ENCODE results near the gene CCDC14. TPM values are rescaled to one million over a fixed set of nuclear protein-coding genes. Genes with fewer than 3 reads are reported as not detected.
A peak's percentile ranks its signal among the peaks of the same experiment; 100 is the strongest.

Gene CCDC14
- total RNA-seq, 1 donor, result 51.4 TPM

GRCh38 chr3:123935830-123936229 lies 25.2 kb downstream of the CCDC14 start:
- Histone ChIP-seq H2AFZ (ENCODE audit: low read length) (no peak overlapping the region), H3K4me1 (ENCODE audit: insufficient read depth, low read length) (no peaks in the 10 kb centered on the region), H3K27ac (ENCODE audit: low read depth, low read length) (no peak overlapping the region), H3K36me3 (ENCODE audit: insufficient read depth, low read length) (peaks cover 18% of the 10 kb centered on the region), H3K79me2 (ENCODE audit: insufficient read depth, low read length) (no peaks in the 10 kb centered on the region), H3K9me3 (ENCODE audit: low read depth, low read length) (no peaks in the 10 kb centered on the region), H3K27me3 (ENCODE audit: insufficient read depth, low read length) (no peaks in the 10 kb centered on the region), H4K20me1 (ENCODE audit: insufficient read depth, low read length) (no peaks in the 10 kb centered on the region), H3K4me3 (ENCODE audit: insufficient read depth, low read length) (no peak overlapping the region), H3K4me2 (ENCODE audit: insufficient read depth, low read length) (no peak overlapping the region)
- no peak for TF ChIP-seq CTCF (IDR thresholded peaks at IDR 0.05; ENCODE audit: extremely low read depth, low read depth, low read length)
- DNase-seq (ENCODE audit: insufficient read length, low spot score, missing footprints), result peak; percentile 69

DNA sequence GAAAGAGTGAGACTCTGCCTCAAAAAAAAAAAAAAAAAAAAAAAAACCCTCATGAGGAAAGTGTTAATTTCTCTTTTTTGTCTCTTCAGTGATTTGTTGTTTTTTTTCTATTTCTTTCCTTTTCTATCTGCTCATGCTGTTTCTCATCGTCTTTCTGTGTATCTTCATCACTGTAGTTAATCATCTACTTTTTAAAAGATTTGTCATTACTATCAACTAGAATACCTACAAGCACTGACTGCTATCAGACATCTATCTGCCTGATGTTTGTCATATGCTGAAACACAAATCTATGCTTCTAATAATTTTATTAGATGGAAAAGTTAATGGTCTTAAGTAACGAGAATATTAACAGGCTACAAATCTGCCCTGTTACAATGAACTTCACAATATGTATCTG lies 26.8 kb downstream of the CCDC14 start:
- H3K4me1 ChIP-seq (ENCODE audit: insufficient read depth, low read length), result no peaks in the 10 kb centered on the region
- H3K4me2 ChIP-seq (ENCODE audit: insufficient read depth, low read length), result no peak overlapping the region
- DNase-seq (ENCODE audit: insufficient read length, low spot score, missing footprints), result no peak
- H2AFZ ChIP-seq (ENCODE audit: low read length), result no peak overlapping the region
- no peak for TF ChIP-seq CTCF (IDR thresholded peaks at IDR 0.05; ENCODE audit: extremely low read depth, low read depth, low read length)
- H3K27me3 ChIP-seq (ENCODE audit: insufficient read depth, low read length), result no peaks in the 10 kb centered on the region
- no peak overlapping the region for H3K4me3 ChIP-seq (ENCODE audit: insufficient read depth, low read length)
- H4K20me1 ChIP-seq (ENCODE audit: insufficient read depth, low read length), result no peaks in the 10 kb centered on the region
- no peak overlapping the region for H3K27ac ChIP-seq (ENCODE audit: low read depth, low read length)
- H3K9me3 ChIP-seq (ENCODE audit: low read depth, low read length), result no peaks in the 10 kb centered on the region
- H3K79me2 ChIP-seq (ENCODE audit: insufficient read depth, low read length), result no peaks in the 10 kb centered on the region
- H3K36me3 ChIP-seq (ENCODE audit: insufficient read depth, low read length), result peaks cover 23% of the 10 kb centered on the region

DNA sequence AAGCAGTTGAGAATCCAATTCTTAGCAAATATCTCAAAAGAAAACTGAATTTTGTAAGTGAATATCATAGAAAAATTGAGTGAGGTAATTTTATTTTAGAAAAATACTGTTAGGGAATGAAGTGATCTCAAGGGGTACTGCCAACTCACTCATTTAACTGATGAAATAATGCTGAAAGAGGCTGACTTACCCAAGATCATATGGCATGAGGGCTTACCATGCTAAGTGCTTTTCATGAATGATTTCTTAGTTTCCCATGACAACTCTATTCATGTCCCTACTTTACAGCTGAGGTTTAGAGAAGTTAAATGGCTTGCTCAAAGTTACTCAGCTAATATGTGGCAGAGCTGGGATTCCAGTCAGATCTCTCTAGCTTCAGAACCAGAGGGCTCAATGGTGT lies 30.6 kb downstream of the CCDC14 start:
- peaks cover 40% of the 10 kb centered on the region for H3K36me3 ChIP-seq (ENCODE audit: insufficient read depth, low read length)
- H3K4me3 ChIP-seq (ENCODE audit: insufficient read depth, low read length), result no peak overlapping the region
- H3K79me2 ChIP-seq (ENCODE audit: insufficient read depth, low read length), result no peaks in the 10 kb centered on the region
- no peak for TF ChIP-seq CTCF (IDR thresholded peaks at IDR 0.05; ENCODE audit: extremely low read depth, low read depth, low read length)
- no peaks in the 10 kb centered on the region for H3K4me1 ChIP-seq (ENCODE audit: insufficient read depth, low read length)
- H3K4me2 ChIP-seq (ENCODE audit: insufficient read depth, low read length), result no peak overlapping the region
- H3K27me3 ChIP-seq (ENCODE audit: insufficient read depth, low read length), result no peaks in the 10 kb centered on the region
- no peaks in the 10 kb centered on the region for H3K9me3 ChIP-seq (ENCODE audit: low read depth, low read length)
- no peak for DNase-seq (ENCODE audit: insufficient read length, low spot score, missing footprints)
- no peak overlapping the region for H2AFZ ChIP-seq (ENCODE audit: low read length)
- no peak overlapping the region for H3K27ac ChIP-seq (ENCODE audit: low read depth, low read length)
- H4K20me1 ChIP-seq (ENCODE audit: insufficient read depth, low read length), result no peaks in the 10 kb centered on the region

- Histone ChIP-seq H3K4me1 (ENCODE audit: insufficient read depth, low read length) (no peaks in the 10 kb centered on the region), H3K4me3 (ENCODE audit: insufficient read depth, low read length) (no peak overlapping the region), H3K27me3 (ENCODE audit: insufficient read depth, low read length) (no peaks in the 10 kb centered on the region), H2AFZ (ENCODE audit: low read length) (no peak overlapping the region), H4K20me1 (ENCODE audit: insufficient read depth, low read length) (no peaks in the 10 kb centered on the region), H3K79me2 (ENCODE audit: insufficient read depth, low read length) (no peaks in the 10 kb centered on the region), H3K9me3 (ENCODE audit: low read depth, low read length) (no peaks in the 10 kb centered on the region), H3K27ac (ENCODE audit: low read depth, low read length) (no peak overlapping the region), H3K4me2 (ENCODE audit: insufficient read depth, low read length) (no peak overlapping the region), H3K36me3 (ENCODE audit: insufficient read depth, low read length) (peaks cover 44% of the 10 kb centered on the region)
- no peak for DNase-seq (ENCODE audit: insufficient read length, low spot score, missing footprints)
- no peak for TF ChIP-seq CTCF (IDR thresholded peaks at IDR 0.05; ENCODE audit: extremely low read depth, low read depth, low read length)
Measured at GRCh38 chr3:123929325-123929724, 31.7 kb downstream of the CCDC14 start.

Data from osteoblast (primary cell).